ENCODE data around the gene KIAA0319L.
"Not testable (repeated sequence)": the region's sequence is repeated elsewhere in the genome, so short reads cannot be mapped to it uniquely, and the experiment has no call there.

Gene KIAA0319L

DNA sequence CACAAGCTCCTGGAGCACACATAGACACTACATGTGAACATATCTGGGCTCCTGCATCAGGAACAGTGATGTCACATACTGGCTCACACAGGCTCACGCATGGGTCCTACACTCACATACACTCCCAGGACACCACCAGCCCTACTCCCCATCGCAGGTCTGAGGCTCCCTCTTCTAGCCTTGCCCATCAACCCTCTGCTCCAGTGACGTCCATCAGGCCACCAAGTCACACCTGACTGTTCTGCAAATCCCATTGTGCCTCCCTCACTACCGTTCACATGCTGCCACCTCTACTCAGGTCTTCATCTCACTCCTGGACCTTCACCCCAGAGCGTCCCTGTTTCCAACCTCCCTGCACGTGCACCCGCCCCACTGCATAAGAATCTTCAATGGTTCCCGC lies 34.0 kb upstream of the KIAA0319L start:
- in situ Hi-C loops (cut with MboI; ENCODE audit: low pct_unique_long_range_greater_than_20kb, low sequenced_read_pairs, unreplicated experiment) = no loop called here
- no peak for DNase-seq (ENCODE audit: low spot score)
- TF ChIP-seq, protein P1, sequence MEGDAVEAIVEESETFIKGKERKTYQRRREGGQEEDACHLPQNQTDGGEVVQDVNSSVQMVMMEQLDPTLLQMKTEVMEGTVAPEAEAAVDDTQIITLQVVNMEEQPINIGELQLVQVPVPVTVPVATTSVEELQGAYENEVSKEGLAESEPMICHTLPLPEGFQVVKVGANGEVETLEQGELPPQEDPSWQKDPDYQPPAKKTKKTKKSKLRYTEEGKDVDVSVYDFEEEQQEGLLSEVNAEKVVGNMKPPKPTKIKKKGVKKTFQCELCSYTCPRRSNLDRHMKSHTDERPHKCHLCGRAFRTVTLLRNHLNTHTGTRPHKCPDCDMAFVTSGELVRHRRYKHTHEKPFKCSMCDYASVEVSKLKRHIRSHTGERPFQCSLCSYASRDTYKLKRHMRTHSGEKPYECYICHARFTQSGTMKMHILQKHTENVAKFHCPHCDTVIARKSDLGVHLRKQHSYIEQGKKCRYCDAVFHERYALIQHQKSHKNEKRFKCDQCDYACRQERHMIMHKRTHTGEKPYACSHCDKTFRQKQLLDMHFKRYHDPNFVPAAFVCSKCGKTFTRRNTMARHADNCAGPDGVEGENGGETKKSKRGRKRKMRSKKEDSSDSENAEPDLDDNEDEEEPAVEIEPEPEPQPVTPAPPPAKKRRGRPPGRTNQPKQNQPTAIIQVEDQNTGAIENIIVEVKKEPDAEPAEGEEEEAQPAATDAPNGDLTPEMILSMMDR (IDR thresholded peaks at IDR 0.05; ENCODE audit: extremely low read depth, insufficient read depth, missing control alignments) = no peak

- TF ChIP-seq, protein P1 (IDR thresholded peaks at IDR 0.05; ENCODE audit: extremely low read depth, insufficient read depth, missing control alignments) = no peak
- in situ Hi-C loops (cut with MboI; ENCODE audit: low pct_unique_long_range_greater_than_20kb, low sequenced_read_pairs, unreplicated experiment) = no loop called here
- DNase-seq (ENCODE audit: low spot score) = no peak
Measured at GRCh38 chr1:35590476-35591040, 33.4 kb upstream of the KIAA0319L start.

DNA sequence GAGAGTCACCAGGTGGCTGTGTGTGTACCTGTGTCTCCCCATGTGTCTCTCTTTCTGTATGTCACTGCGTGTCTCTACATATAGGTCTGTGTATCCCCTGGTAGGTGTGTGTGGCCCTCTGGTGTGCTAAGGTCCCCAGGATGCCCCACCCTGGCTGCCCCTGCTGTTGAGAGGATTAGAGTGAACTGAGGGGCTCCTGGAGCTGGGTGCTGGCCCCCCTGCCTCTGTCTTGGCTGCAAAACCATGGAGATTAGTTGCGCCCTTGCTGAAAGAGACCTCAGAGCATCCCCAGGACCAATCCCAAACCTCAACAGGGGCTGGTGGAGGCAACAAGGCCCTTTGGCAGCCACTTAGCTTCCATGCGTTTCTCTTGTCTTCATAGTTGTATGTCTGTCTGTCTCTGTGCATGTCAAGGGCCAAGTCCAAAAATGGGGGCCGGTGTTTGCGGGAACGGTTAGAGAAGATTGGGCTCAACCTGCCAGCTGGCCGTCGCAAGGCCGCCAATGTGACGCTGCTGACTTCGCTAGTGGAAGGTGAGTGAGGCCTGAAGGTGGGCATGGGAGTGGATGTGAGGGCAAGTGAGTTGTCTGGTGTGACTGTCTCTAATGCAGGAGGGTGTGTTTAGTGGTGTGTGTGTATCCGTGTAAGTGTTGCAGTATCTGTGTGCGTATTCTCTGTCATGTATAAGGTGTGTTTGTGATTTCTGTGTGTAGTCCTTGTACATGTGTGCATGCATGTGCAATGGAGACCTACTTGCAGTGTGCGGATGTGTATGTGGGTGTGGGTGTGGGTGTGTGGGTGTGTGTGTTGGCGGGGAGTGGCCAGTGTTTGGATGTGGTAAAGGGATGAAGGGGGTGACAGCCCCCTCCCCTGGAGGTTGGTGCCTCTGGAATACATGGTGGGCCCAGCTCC lies 32.6 kb upstream of the KIAA0319L start:
- no peak for DNase-seq (ENCODE audit: low spot score)
- TF ChIP-seq, protein P1 (IDR thresholded peaks at IDR 0.05; ENCODE audit: extremely low read depth, insufficient read depth, missing control alignments) = no peak
- in situ Hi-C loops (cut with MboI; ENCODE audit: low pct_unique_long_range_greater_than_20kb, low sequenced_read_pairs, unreplicated experiment) = no loop called here

DNA sequence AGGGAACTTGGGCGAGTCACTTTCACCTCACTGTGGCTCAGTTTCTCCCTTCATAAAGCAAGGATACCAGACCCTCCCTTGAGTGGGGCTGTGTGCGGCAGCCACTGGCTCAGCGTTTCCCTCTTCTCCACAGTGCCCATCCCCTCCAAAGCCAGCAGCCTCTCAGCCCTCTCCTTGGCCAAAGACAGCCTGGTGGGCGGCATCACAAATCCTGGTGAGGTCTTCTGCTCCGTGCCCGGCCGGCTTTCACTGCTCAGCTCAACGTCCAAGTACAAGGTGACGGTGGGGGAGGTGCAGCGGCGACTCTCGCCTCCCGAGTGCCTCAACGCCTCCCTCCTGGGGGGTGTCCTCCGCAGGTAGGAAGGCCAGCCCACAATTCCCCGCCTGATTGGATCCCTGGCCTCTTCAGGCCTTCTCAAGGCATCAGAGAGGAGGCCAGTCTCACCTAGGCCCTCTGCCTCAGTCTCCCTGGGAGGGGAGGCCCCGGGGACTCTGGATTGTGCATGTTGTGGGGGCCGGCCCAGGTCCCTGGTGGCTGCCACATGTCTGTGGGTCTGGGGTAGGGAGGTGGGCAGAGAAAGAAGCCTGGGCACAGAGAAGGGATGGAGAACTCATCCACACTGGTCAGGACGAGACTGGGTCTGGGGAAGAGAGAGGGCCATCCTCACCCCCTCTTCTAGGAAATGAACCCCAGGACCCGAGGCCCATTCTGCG lies 31.2 kb upstream of the KIAA0319L start:
- in situ Hi-C loops (cut with MboI; ENCODE audit: low pct_unique_long_range_greater_than_20kb, low sequenced_read_pairs, unreplicated experiment) = no loop called here
- no peak for DNase-seq (ENCODE audit: low spot score)
- TF ChIP-seq, protein P1 (IDR thresholded peaks at IDR 0.05; ENCODE audit: extremely low read depth, insufficient read depth, missing control alignments) = no peak

GRCh38 chr1:35587736-35588135 lies 30.5 kb upstream of the KIAA0319L start:
- DNase-seq (ENCODE audit: low spot score) = no peak
- TF ChIP-seq, protein P1 (IDR thresholded peaks at IDR 0.05; ENCODE audit: extremely low read depth, insufficient read depth, missing control alignments) = no peak
- in situ Hi-C loops (cut with MboI; ENCODE audit: low pct_unique_long_range_greater_than_20kb, low sequenced_read_pairs, unreplicated experiment) = no loop called here

- no peak for DNase-seq (ENCODE audit: low spot score)
- TF ChIP-seq, protein P1 (IDR thresholded peaks at IDR 0.05; ENCODE audit: extremely low read depth, insufficient read depth, missing control alignments) = no peak
- in situ Hi-C loops (cut with MboI; ENCODE audit: low pct_unique_long_range_greater_than_20kb, low sequenced_read_pairs, unreplicated experiment) = no loop called here
Measured at GRCh38 chr1:35586808-35587207, 29.6 kb upstream of the KIAA0319L start.

- in situ Hi-C loops (cut with MboI; ENCODE audit: low pct_unique_long_range_greater_than_20kb, low sequenced_read_pairs, unreplicated experiment); DNase-seq (ENCODE audit: low spot score): not testable (repeated sequence)
Measured at GRCh38 chr1:35585805-35586204, 28.6 kb upstream of the KIAA0319L start.

Measured in GM13977 (cell line).